CD4-positive, alpha-beta memory T cell (primary cell): ENCODE measurements around the gene ELAVL3. TPM values are rescaled to one million over a fixed set of nuclear protein-coding genes. Genes with fewer than 3 reads are reported as not detected.
"Not testable (repeated sequence)": the region's sequence is repeated elsewhere in the genome, so short reads cannot be mapped to it uniquely, and the experiment has no call there.

Source experiments
- CTCF ChIA-PET: fragments of 350-600 bp; sonication (Branson Sonifier 250); formaldehyde crosslinking; loops from one replicate; lab custom pipeline; 2021; ENCODE audit warnings: inconsistent platforms; ENCODE audit not compliant: partially characterized antibody; lab: Charles Lee
- POLR2A ChIA-PET: fragments of 350-600 bp; sonication (Branson Sonifier 250); formaldehyde crosslinking; loops from one replicate; lab custom pipeline; 2021; ENCODE audit not compliant: partially characterized antibody; lab: Charles Lee
- DNase-seq, 5 donors: peaks; one replicate each; pipeline versions ENCODE4 v3.0.0 to v3.0.0-alpha.2; 2020 to 2022; ENCODE audit warnings: mixed read lengths in 1 of 5
- H3K27ac ChIP-seq: one replicate; pipeline ENCODE4 v1.7.0; 2013; ENCODE audit warnings: low read depth, low read length
- H3K27me3 ChIP-seq: 2 replicates; pipeline ENCODE4 v1.7.0; 2013; ENCODE audit warnings: mild to moderate bottlenecking, low read length, moderate library complexity; ENCODE audit not compliant: insufficient read depth
- H3K36me3 ChIP-seq: 2 replicates; pipeline ENCODE4 v1.7.0; 2013; ENCODE audit warnings: mild to moderate bottlenecking, low read length, moderate library complexity; ENCODE audit not compliant: insufficient read depth
- H3K4me1 ChIP-seq: 2 replicates; pipeline ENCODE4 v1.7.0; 2013; ENCODE audit warnings: mild to moderate bottlenecking, low read length, moderate library complexity; ENCODE audit not compliant: insufficient read depth
- H3K4me3 ChIP-seq, 2 donors: one replicate each; pipeline ENCODE4 v1.7.0; 2013; ENCODE audit warnings: low read length in 2 of 2, mild to moderate bottlenecking in 1 of 2
- H3K9me3 ChIP-seq, 2 donors: one replicate each; pipeline ENCODE4 v1.7.0; 2013; ENCODE audit warnings: low read length in 2 of 2, control low read depth in 1 of 2; ENCODE audit not compliant: control insufficient read depth in 1 of 2
- H3K27ac Mint-ChIP-seq, 7 donors: one replicate each; pipeline ENCODE4 v1.8.0; 2020 to 2021; ENCODE audit warnings: mixed read lengths in 7 of 7, mild to moderate bottlenecking in 6 of 7, inconsistent platforms in 3 of 7, moderate library complexity in 3 of 7
- H3K27me3 Mint-ChIP-seq, 2 donors: one replicate each; pipeline ENCODE4 v1.8.0; 2020 to 2021; ENCODE audit warnings: mixed read lengths in 2 of 2
- H3K36me3 Mint-ChIP-seq, 2 donors: one replicate each; pipeline ENCODE4 v1.8.0; 2020 to 2021; ENCODE audit warnings: mixed read lengths in 2 of 2, inconsistent platforms in 1 of 2, mild to moderate bottlenecking in 1 of 2
- H3K4me1 Mint-ChIP-seq, 4 donors: one replicate each; pipeline ENCODE4 v1.8.0; 2020 to 2021; ENCODE audit warnings: mixed read lengths in 4 of 4, mild to moderate bottlenecking in 1 of 4
- H3K4me3 Mint-ChIP-seq, 8 donors: one replicate each; pipeline ENCODE4 v1.8.0; 2020 to 2021; ENCODE audit warnings: mixed read lengths in 8 of 8, mild to moderate bottlenecking in 7 of 8, moderate library complexity in 6 of 8, inconsistent platforms in 3 of 8
- H3K9me3 Mint-ChIP-seq, 8 donors: one replicate each; pipeline ENCODE4 v1.8.0; 2020 to 2021; ENCODE audit warnings: mixed read lengths in 8 of 8, mild to moderate bottlenecking in 5 of 8, inconsistent platforms in 3 of 8, moderate library complexity in 1 of 8
- intact Hi-C: fragments of 100-400 bp; cut with micrococcal nuclease; formaldehyde crosslinking; loops from one replicate; pipeline ENCODE4 v1.15.1; 2023
- polyA plus RNA-seq, 2 donors: library from polyadenylated mRNA; unstranded; fragments of 300-500 nt; fragmentation: Illumina TruSeq; gene quantifications; one replicate each; pipeline ENCODE4 v1.2.3, GENCODE V29; 2021
- total RNA-seq, 2 experiments: library from RNA; stranded (reverse); gene quantifications; one replicate each; pipeline ENCODE4 v1.2.3, GENCODE V29; 2021

The ELAVL3 gene
- total and polyA plus RNA-seq, 4 experiments from 2014 or later = not detected

DNA sequence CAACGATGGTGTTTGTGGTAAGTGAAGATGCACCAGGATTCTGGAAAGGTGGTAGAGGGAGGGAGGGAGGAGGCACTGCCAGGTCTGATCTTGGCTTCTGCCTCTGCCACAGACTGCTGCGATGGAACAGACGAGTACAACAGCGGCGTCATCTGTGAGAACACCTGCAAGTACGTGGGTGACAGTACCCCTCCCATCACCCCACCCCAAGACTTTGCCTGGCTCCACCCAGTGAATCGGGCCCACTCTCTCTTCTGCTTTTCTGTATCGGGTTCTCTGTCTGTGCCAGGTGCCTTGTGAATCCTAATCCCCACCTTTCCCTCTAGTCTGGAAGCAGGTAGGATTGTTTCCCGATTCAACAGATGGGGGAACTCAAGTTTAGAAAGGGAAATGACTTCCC is 42.9 kb downstream of the ELAVL3 start:
- intact Hi-C loops = no loop called here
- ChIA-PET POLR2A (interaction anchor here (1.1 kb wide), 1 partner anchor 63 kb away, joined by 4 read pairs; no protein-coding TSS in a partner anchor), CTCF (interaction anchor here (1.3 to 1.6 kb wide), 2 partner anchors 45 to 57 kb away, joined by 4 read pairs; no protein-coding TSS in a partner anchor)
- Histone ChIP-seq H3K27ac (no peak overlapping the region), H3K36me3 (peaks cover 37% of the 10 kb centered on the region), H3K4me1 (peaks cover 19% of the 10 kb centered on the region), H3K9me3 (no peaks in the 10 kb centered on the region), H3K27me3 (no peaks in the 10 kb centered on the region), H3K4me3 (no peak overlapping the region)
- Mint-ChIP-seq H3K4me3 (peak overlapping the region in 5 of 8 donors; percentile 8 to 73 (median 63)), H3K27ac (peak overlapping the region in 5 of 7 donors; percentile 48 to 85 (median 59)), H3K4me1 (peaks cover 18 to 35% (median 25%) of the 10 kb centered on the region in 4 donors), H3K27me3 (peaks cover 0 to 3% of the 10 kb centered on the region in 2 donors), H3K36me3 (peaks cover 28 to 45% of the 10 kb centered on the region in 2 donors), H3K9me3 (peaks cover 0 to 6% (median 0%) of the 10 kb centered on the region in 8 donors)
- DNase-seq = no peak

DNA sequence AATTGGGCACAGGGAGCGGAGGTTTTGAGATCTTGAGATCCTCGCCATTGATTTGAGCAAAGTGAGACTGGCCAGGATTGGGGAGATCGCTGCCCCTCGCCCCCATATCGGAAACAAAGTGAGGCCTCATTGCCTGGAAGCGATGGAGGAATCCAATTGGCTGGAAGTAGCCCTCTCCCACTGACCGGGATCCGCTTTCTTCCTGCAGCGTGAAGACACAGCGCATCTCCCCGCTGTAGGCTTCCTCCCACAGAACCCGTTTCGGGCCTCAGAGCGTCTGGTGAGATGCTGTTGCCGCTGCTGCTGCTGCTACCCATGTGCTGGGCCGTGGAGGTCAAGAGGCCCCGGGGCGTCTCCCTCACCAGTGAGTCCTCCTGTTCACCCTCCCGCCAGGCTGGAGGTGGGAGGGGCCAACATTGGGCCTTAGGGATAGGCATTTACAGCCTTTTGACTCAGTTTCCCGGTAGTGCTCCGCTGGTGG is 45.0 kb downstream of the ELAVL3 start:
- H3K4me3 Mint-ChIP-seq = peak overlapping the region; percentile 97 to 100 (median 99)
- peak overlapping the region; percentile 95 to 100 (median 98) for H3K27ac Mint-ChIP-seq
- Histone ChIP-seq H3K4me1 (peaks cover 19% of the 10 kb centered on the region), H3K27me3 (no peaks in the 10 kb centered on the region), H3K36me3 (peaks cover 19% of the 10 kb centered on the region), H3K9me3 (no peaks in the 10 kb centered on the region), H3K27ac (peak overlapping the region; percentile 74), H3K4me3 (peak overlapping the region; percentile 95 to 97)
- DNase-seq = no peak
- ChIA-PET POLR2A (interaction anchor here (0.7 to 3.0 kb wide), 11 partner anchors 14 to 1617 kb away, joined by 3 to 32 read pairs (median 3); partner anchors contain the start of genes ECSIT, FBXL12 and SWSAP1), CTCF (interaction anchor here (0.5 to 4.0 kb wide), 7 partner anchors 13 to 142 kb away, joined by 3 to 22 read pairs (median 5); partner anchors contain the start of gene EPOR)
- H3K27me3 Mint-ChIP-seq = peaks cover 0 to 3% of the 10 kb centered on the region in 2 donors
- peaks cover 13 to 26% of the 10 kb centered on the region in 2 donors for H3K36me3 Mint-ChIP-seq
- H3K9me3 Mint-ChIP-seq = peaks cover 0 to 4% (median 0%) of the 10 kb centered on the region in 8 donors
- intact Hi-C loops = loop anchor here (1.0 kb wide), 10 partner anchors 14 to 281 kb away; partner anchors contain the start of genes CCDC159, ECSIT, ELOF1 and SPC24
- peaks cover 14 to 32% (median 24%) of the 10 kb centered on the region in 4 donors for H3K4me1 Mint-ChIP-seq

DNA sequence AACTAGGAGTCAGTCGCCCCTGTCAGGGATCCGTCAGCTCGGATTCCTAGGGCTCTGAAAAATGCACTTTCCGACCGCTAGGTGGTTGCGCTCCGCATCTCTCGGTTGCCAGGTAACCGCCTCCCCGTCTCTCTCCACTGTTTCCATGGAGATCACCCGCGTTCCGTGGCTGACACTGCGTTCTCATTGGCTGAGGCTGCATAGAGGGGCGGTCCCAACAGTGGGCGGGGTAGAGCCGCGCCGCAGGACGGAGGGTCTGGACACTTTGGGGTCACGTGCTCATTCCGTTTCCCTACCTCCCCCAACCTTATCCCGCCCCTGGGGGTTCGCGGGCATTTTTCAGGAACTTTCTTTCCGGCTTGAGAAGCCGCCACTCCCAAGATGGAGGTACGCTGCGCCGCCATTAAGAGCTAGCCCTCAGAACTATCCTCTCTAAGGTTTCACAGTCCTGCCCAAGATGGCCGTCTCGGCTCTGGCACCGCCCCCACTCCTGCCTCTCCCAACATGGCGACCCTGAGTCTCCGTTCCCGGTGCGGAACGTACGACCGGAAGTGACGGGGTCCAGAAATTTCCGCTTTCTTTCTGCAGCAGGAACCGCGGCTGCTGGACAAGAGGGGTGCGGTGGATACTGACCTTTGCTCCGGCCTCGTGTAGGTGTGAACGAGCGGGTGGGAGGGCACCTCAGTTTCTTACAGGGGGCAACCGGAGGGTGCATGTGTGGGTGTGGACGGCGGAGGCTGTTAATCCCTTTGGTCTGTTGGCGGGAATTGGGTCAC is 45.6 kb downstream of the ELAVL3 start, which contains the start of the genes ODAD3 and PRKCSH:
Gene ODAD3, minus strand, starts transcription at position 65 of the 776 bp plus-strand sequence. CDS start 105 bp downstream, outside the sequence.
Gene PRKCSH, plus strand, starts transcription at position 579 of the 776 bp plus-strand sequence. CDS start 483 bp downstream, outside the sequence.
- POLR2A ChIA-PET = interaction anchor here (0.7 to 3.0 kb wide), 11 partner anchors 13 to 1616 kb away, joined by 3 to 32 read pairs (median 3); partner anchors contain the start of genes ECSIT, FBXL12 and SWSAP1
- CTCF ChIA-PET = interaction anchor here (0.5 to 4.0 kb wide), 8 partner anchors 9 to 141 kb away, joined by 3 to 22 read pairs (median 4); partner anchors contain the start of gene EPOR
- peak within 1 kb of the TSS; percentile 97 to 100 (median 99) for H3K4me3 Mint-ChIP-seq
- H3K4me3 ChIP-seq = peak within 1 kb of the TSS; percentile 95 to 97
- H3K36me3 ChIP-seq = peaks cover 14% of the 10 kb centered on the region
- H3K4me1 Mint-ChIP-seq = peaks cover 14 to 31% (median 23%) of the 10 kb centered on the region in 4 donors
- H3K9me3 ChIP-seq = no peaks in the 10 kb centered on the region
- peak; percentile 99 for DNase-seq
- peaks cover 11 to 20% of the 10 kb centered on the region in 2 donors for H3K36me3 Mint-ChIP-seq
- H3K27me3 Mint-ChIP-seq = peaks cover 2 to 3% of the 10 kb centered on the region in 2 donors
- no peaks in the 10 kb centered on the region for H3K27me3 ChIP-seq
- intact Hi-C loops = loop anchor here (1.0 kb wide), 10 partner anchors 13 to 280 kb away; partner anchors contain the start of genes CCDC159, ECSIT, ELOF1 and SPC24
- peaks cover 19% of the 10 kb centered on the region for H3K4me1 ChIP-seq
- H3K27ac Mint-ChIP-seq = peak within 1 kb of the TSS; percentile 95 to 100 (median 98)
- peak within 1 kb of the TSS; percentile 74 for H3K27ac ChIP-seq
- H3K9me3 Mint-ChIP-seq = peaks cover 0 to 4% (median 0%) of the 10 kb centered on the region in 8 donors

DNA sequence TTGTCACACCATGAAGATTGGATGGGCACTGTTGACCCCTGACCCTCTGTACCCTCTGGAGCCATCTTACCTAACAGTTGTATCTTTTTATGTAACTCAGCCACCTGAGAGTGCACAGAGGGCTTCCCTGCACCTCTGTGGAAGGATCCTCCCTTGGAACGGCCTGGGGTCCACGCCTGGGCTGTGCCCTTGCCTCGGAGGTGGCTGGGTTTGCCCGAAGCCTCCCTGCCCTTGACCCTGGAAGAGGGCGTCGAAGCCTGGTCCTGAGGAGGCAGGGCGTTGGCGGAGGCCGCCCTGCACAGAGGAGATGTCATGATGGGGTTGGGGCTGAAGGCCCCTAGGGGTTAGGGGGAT is 46.2 kb downstream of the ELAVL3 start:
- intact Hi-C loops = loop anchor here (1.0 kb wide), 10 partner anchors 12 to 279 kb away; partner anchors contain the start of genes CCDC159, ECSIT, ELOF1 and SPC24
- Histone ChIP-seq H3K9me3 (no peaks in the 10 kb centered on the region), H3K4me3 (peak overlapping the region; percentile 95 to 97), H3K27me3 (no peaks in the 10 kb centered on the region), H3K4me1 (peaks cover 19% of the 10 kb centered on the region), H3K36me3 (peaks cover 14% of the 10 kb centered on the region), H3K27ac (peak overlapping the region; percentile 74)
- no peak for DNase-seq
- peak overlapping the region; percentile 95 to 100 (median 98) for H3K27ac Mint-ChIP-seq
- H3K9me3 Mint-ChIP-seq = peaks cover 0 to 4% (median 0%) of the 10 kb centered on the region in 8 donors
- H3K4me3 Mint-ChIP-seq = peak overlapping the region; percentile 97 to 100 (median 99)
- peaks cover 11 to 18% of the 10 kb centered on the region in 2 donors for H3K36me3 Mint-ChIP-seq
- ChIA-PET CTCF (interaction anchor here (0.6 to 4.0 kb wide), 6 partner anchors 8 to 94 kb away, joined by 3 to 22 read pairs (median 7); partner anchors contain the start of gene EPOR), POLR2A (interaction anchor here (0.9 to 3.0 kb wide), 9 partner anchors 13 to 1616 kb away, joined by 3 to 32 read pairs (median 4); partner anchors contain the start of genes FBXL12 and SWSAP1)
- peaks cover 14 to 31% (median 23%) of the 10 kb centered on the region in 4 donors for H3K4me1 Mint-ChIP-seq
- H3K27me3 Mint-ChIP-seq = peaks cover 2 to 3% of the 10 kb centered on the region in 2 donors

DNA sequence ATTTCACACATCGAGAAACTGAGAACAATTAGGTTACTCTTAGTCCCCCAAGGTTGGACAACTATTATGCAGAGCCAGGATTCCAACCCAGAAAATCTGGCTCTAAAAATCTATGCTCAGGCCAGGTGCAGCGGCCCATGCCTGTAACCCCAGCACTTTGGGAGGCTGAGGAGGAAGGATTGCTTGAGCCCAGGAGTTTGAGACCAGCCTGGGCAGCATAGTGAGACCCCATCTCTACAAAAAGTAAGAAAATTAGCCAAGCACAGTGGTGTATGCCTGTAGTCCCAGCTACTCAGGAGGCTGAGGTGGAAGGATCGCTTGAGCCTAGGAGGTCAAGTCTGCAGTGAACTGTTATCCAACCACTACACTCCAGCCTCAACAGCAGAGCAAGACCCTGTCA is 47.3 kb downstream of the ELAVL3 start:
- CTCF ChIA-PET = interaction anchor here (1.7 to 4.0 kb wide), 3 partner anchors 49 to 59 kb away, joined by 6 to 22 read pairs (median 16); partner anchors contain the start of gene SWSAP1
- H3K4me3 ChIP-seq = not testable (repeated sequence)

DNA sequence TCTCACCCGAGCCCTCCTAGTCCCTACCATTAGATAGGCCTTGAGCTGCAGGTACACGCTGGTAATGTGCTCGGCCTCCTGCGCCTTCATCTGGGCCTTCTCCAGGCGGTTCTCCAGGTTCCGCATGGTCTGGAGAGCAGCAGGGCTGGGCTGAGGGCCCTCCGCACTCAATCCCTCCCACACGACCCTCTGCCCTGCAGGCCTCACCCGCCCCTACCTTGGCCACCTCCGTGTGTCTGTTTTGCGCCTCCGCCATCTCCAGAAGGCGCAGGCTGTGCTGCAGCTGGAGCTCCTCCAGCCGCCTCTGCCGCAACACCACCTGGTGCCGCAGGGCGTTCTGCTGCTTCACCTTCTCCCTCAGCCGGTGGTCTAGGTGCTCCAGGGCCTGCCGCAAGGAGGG is 54.2 kb downstream of the ELAVL3 start:
- no peaks in the 10 kb centered on the region for H3K9me3 ChIP-seq
- no peaks in the 10 kb centered on the region for H3K36me3 ChIP-seq
- H3K27ac ChIP-seq = no peak overlapping the region
- intact Hi-C loops = no loop called here
- Mint-ChIP-seq H3K27me3 (peaks cover 16 to 22% of the 10 kb centered on the region in 2 donors), H3K36me3 (no peaks in the 10 kb centered on the region), H3K27ac (no peak overlapping the region), H3K4me1 (peaks cover 3 to 23% (median 20%) of the 10 kb centered on the region in 4 donors), H3K4me3 (no peak overlapping the region), H3K9me3 (no peaks in the 10 kb centered on the region)
- H3K4me1 ChIP-seq = peaks cover 24% of the 10 kb centered on the region
- ChIA-PET POLR2A (no interaction called here), CTCF (interaction anchor here (0.9 to 1.2 kb wide), 2 partner anchors 8 to 133 kb away, joined by 3 to 4 read pairs; partner anchors contain the start of gene ODAD3)
- H3K4me3 ChIP-seq = no peak overlapping the region
- peaks cover 23% of the 10 kb centered on the region for H3K27me3 ChIP-seq
- DNase-seq = no peak

More for the DNA sequence above, 47.3 kb downstream of the ELAVL3 start:
- H3K9me3 Mint-ChIP-seq, H3K27me3 Mint-ChIP-seq, intact Hi-C loops, DNase-seq, H3K27me3 ChIP-seq, H3K27ac ChIP-seq, H3K36me3 ChIP-seq, H3K9me3 ChIP-seq: not testable (repeated sequence)
- H3K4me3 Mint-ChIP-seq = peak overlapping the region in 2 of 8 donors; percentile 8 to 46
- peaks cover 14 to 31% (median 23%) of the 10 kb centered on the region in 4 donors for H3K4me1 Mint-ChIP-seq
- peak overlapping the region in 2 of 7 donors; percentile 41 to 60 for H3K27ac Mint-ChIP-seq
- peaks cover 19% of the 10 kb centered on the region for H3K4me1 ChIP-seq
- POLR2A ChIA-PET = interaction anchor here (0.8 kb wide), 1 partner anchor 56 kb away, joined by 4 read pairs; no protein-coding TSS in a partner anchor
- H3K36me3 Mint-ChIP-seq = peaks cover 11 to 15% of the 10 kb centered on the region in 2 donors
